Esophagus muscularis mucosa (tissue), 3 donors: ENCODE measurements around the gene GIPC3.

ENCODE experiments used
- POLR2A ChIP-seq: fragments of 450-650 bp; IDR thresholded peaks from one replicate; pipeline ENCODE4 v1.6.1; 2017; ENCODE audit warnings: antibody characterized with exemption, moderate library complexity, mild to moderate bottlenecking, low read depth
- POLR2AphosphoS5 ChIP-seq, 2 donors: sonication (generic); formaldehyde crosslinking; IDR thresholded peaks; one replicate each; pipeline ENCODE4 v1.6.1; 2017; ENCODE audit warnings: antibody characterized with exemption in 2 of 2
- TF ChIP-seq, protein P1 (sequence below), 3 experiments: fragments of 200-600 bp in 2 of 3; fragments of 450-650 bp in 1 of 3; sonication (generic) in 2 of 3; IDR thresholded peaks; one replicate each; pipeline ENCODE4 v1.5.1; 2017 to 2019; ENCODE audit warnings: antibody characterized with exemption in 3 of 3, mild to moderate bottlenecking in 2 of 3, moderate library complexity in 1 of 3

DNA sequence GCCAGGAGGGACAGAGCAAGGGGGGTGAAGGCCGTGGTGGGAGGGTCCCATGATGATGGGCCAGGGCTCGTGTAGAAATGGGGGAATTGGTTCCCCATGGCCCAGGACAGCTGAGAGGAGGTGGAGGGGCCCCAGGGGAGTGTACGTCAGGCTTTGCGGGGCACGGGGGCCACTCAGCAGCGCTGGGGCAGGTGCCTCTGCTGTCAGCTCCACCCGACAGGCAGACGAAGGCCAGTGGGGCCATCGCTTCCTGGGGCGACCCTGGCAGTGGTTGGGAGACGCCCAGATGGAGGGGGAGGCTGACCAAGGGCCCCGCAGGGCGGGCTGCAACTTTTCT is 48.2 kb upstream of the GIPC3 start:
- no peak for TF ChIP-seq POLR2A
- TF ChIP-seq, protein P1, sequence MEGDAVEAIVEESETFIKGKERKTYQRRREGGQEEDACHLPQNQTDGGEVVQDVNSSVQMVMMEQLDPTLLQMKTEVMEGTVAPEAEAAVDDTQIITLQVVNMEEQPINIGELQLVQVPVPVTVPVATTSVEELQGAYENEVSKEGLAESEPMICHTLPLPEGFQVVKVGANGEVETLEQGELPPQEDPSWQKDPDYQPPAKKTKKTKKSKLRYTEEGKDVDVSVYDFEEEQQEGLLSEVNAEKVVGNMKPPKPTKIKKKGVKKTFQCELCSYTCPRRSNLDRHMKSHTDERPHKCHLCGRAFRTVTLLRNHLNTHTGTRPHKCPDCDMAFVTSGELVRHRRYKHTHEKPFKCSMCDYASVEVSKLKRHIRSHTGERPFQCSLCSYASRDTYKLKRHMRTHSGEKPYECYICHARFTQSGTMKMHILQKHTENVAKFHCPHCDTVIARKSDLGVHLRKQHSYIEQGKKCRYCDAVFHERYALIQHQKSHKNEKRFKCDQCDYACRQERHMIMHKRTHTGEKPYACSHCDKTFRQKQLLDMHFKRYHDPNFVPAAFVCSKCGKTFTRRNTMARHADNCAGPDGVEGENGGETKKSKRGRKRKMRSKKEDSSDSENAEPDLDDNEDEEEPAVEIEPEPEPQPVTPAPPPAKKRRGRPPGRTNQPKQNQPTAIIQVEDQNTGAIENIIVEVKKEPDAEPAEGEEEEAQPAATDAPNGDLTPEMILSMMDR (IDR thresholded peaks at IDR 0.05) = no peak
- TF ChIP-seq POLR2AphosphoS5 (IDR thresholded peaks at IDR 0.05) = no peak
